ENCODE data around the gene KLHL26.
"Not testable (repeated sequence)": the region's sequence is repeated elsewhere in the genome, so short reads cannot be mapped to it uniquely, and the experiment has no call there.

The KLHL26 gene

DNA sequence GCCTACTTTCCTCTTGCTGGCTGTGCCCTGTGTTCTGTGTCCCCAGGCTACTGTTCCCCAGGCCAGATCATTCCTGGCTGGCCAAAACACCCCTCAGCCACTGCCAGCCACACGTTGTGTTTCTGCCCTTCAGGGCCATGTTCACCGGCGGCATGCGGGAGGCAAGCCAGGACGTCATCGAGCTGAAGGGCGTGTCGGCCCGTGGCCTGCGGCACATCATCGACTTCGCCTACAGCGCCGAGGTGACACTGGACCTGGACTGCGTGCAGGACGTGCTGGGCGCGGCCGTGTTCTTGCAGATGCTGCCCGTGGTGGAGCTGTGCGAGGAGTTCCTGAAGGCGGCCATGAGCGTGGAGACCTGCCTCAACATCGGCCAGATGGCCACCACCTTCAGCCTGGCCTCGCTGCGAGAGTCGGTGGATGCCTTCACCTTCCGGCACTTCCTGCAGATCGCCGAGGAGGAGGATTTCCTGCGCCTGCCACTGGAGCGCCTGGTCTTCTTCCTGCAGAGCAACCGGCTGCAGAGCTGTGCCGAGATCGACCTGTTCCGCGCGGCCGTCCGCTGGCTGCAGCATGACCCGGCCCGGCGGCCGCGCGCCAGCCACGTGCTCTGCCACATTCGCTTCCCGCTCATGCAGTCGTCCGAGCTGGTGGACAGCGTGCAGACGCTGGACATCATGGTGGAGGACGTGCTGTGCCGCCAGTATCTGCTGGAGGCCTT, 30.9 kb downstream of the KLHL26 start:
- no peak for DNase-seq

- DNase-seq = no peak
Measured at GRCh38 chr19:18668252-18668631, 31.4 kb downstream of the KLHL26 start.

- no peak for DNase-seq
Measured at GRCh38 chr19:18668744-18669523, 32.1 kb downstream of the KLHL26 start.

DNA sequence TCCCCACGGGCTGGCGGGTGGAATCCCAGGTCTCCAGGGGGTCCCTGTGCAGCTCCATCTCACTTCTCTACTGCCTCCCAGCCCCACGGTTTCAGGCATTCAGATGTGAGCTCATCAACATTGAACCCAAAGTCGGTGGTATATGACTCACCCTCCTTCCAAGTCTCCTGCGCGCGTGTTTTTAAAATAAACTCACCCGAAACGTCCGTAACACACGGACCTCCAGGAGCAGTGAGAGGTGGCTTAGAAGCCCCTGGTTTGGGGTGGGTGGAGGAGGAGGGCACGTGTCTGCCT, 32.6 kb downstream of the KLHL26 start:
- no peak for DNase-seq

DNA sequence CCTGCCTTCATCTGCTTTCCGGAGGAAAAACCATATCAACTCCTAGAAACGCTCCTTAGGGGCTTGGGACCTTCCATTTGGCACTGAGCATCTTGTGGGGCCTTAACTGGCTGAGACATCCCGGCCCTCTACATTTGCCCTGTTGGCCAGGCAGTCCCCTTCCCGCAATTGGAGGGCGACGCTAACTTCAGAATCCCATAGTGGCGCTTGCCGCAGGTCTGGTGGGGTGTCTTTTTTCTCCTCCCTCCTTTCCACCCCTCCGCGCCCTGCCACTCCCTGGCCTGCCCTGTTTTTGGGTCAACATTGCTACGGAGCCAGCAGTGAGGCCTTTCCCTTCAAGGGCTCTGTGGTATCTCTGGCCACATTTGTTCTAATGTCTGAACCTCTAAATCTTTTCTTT, 33.1 kb downstream of the KLHL26 start:
- no peak for DNase-seq

DNA sequence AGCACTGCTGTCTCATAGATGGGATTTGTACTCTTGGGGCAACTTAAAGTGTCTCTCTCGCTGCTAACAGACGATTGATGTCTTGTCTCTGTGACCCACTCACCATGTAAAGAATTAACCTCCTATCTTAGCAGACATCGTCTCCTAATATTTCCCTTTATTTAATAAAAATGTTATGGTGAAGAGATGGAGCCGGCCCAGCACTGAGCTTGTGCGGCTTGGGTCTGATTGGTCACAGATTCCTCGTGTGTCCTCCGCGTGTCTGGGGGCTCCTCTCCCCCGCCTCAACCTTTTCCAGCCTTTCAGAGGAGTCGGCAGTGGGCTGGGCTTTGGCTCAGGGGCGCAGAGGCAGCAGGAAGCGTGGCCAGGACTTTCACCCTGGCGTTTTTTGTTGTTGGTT, 33.5 kb downstream of the KLHL26 start:
- DNase-seq = no peak

- no peak for DNase-seq
Measured at GRCh38 chr19:18671303-18672043, 34.6 kb downstream of the KLHL26 start.

- no peak for DNase-seq
Measured at GRCh38 chr19:18672044-18672451, 35.2 kb downstream of the KLHL26 start.

GRCh38 chr19:18672606-18673337, 35.9 kb downstream of the KLHL26 start:
- DNase-seq = no peak

- DNase-seq = no peak
Measured at GRCh38 chr19:18674616-18675015, 37.8 kb downstream of the KLHL26 start.

GRCh38 chr19:18675779-18676178, 39.0 kb downstream of the KLHL26 start:
- no peak for DNase-seq

DNA sequence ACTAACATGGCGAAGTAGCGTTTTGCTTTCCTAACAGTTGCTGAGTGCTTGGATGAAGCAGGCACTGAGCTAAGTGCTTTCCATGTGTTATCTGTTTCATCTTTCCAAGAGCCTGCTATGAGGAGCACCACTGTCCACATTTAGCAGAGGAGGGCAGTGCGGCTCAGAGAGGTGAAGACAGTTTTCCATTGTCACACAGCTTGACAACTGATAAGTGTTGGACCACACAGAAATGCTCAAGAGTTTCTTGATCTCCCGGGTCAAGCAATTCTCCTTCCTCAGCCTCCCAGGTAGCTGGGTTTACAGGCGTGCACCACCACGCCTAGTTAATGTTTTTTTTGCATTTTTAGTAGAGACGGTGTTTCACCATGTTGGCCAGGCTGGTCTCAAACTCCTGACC, 39.9 kb downstream of the KLHL26 start:
- DNase-seq = no peak

GRCh38 chr19:18677156-18677555, 40.3 kb downstream of the KLHL26 start:
- no peak for DNase-seq

- DNase-seq = not testable (repeated sequence)
Measured at GRCh38 chr19:18680148-18680547, 43.3 kb downstream of the KLHL26 start.

- DNase-seq = no peak
Measured at GRCh38 chr19:18682807-18683108, 45.9 kb downstream of the KLHL26 start.

DNA sequence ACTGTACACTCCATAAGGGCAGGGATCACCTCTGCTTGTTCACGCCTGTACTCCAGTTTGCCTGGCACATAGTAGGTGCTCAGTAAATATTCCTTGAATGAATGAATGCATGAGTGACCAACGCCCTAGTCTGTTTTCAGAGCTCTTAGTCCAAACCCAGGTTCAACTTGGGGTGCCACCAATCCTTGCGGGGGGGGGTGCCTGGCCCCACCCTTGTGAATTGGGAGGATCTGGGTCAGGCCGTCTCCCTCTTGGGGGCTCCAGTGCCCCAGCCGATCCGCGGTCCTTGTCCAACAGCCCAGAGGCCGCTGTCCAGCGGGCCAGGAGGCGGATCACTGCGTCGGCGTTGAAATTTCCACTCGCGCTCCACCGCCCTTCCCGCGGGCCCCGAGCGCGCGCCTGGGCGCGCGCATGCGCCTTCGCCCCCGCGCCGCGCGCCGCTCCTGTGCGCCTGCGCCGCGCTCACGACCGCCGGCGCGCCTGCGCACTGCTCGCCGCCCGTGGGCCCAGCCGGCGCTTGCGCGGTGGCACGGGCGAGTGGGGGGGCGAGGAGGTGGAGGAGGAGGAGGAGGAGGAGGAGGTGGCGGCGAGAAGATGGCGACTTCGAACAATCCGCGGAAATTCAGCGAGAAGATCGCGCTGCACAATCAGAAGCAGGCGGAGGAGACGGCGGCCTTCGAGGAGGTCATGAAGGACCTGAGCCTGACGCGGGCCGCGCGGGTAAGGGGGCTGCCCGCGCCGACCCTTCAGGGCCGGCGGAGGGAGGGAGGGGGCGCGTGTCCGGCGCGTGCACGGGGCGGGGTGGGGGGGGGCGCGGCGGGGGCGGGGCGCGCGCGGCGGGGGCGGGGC, 46.5 kb downstream of the KLHL26 start, which contains the start of gene CRTC1:
TSS of gene CRTC1 (plus strand) at position 572 of the 849 bp plus-strand sequence. CDS start at position 595, 23 bp downstream.
- DNase-seq = no peak

GRCh38 chr19:18683958-18684641, 47.3 kb downstream of the KLHL26 start:
- DNase-seq = no peak

- no peak for DNase-seq
Measured at GRCh38 chr19:18684642-18684993, 47.8 kb downstream of the KLHL26 start.

DNA sequence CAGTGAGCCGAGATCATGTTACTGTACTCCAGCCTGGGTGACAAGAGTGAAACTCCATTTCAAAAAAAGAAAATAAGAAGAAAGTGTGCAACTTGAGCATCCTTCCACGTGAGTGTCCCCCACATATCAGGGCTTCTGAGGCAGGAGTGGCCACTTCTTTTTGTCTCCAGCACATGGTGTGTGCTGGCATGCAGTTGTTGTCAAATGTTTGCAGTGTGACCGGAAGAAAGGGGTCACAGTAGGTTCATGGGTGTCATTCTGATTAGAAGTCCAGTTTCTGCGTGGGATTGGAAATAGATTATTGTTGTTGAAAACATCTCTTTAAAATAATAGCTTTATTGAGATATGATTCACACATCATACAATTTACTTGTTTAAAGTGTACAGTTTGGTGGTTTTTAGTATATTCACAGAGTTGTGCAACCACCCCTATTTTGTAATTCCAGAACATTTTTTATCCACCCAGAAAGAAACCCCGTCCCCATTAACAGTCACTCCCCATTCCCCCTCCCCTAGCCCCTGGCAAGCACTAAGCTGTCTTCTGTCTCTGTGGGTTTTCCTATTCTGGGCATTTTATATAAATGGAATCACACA, 48.9 kb downstream of the KLHL26 start:
- DNase-seq = no peak

DNA sequence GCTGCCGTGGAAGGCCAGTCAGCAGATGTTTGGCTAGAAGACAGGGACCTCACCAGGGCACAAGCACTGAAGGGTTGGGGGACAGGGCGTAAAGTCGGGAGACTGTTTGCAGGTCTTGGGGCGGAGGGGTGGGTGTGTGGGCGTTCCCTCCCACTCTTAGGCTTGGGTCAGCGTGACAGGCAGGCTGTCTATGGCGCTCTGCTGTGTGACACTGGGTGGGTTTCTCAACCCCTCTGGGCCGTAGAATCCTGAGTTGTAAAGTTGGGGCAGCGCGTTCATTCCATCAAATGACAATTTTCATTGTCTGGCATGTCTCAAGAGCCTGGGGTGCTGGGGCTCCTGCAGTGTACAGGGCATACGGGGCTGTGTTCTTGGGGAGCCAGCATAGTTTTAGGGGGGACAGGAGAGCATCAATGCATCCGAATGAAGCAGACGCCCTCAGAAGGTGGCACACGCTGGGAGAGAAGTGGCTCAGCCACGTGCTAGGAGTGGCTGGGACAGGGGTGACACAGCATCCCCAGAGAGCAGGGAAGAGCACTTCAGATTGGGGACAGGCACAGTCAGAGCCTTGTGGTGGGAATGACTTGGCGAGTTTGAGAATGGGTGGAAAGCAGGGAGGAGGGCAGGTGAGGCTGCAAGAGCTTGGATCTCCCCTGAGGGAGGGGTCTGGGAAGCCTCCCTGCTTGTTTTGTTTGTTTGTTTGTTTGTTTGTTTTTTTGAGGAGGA, 51.1 kb downstream of the KLHL26 start:
- no peak for DNase-seq

- DNase-seq = no peak
Measured at GRCh38 chr19:18696023-18696422, 59.2 kb downstream of the KLHL26 start.
